HCT116 (cell line): ENCODE data around the gene FCRL2. TPM values are rescaled to one million over a fixed set of nuclear protein-coding genes. Genes with fewer than 3 reads are reported as not detected.

Source experiments
- ATAC-seq: fragments of 200-7000 bp; cut with Tn5 transposase; 2 replicates; pipeline ENCODE4 v1.9.1; 2020; ENCODE audit warnings: mild to moderate bottlenecking, moderate library complexity
- BruUV-seq: library from RNA; stranded (reverse); fragments of 400-500 nt; replicated peaks from 2 replicates; lab custom pipeline; 2021; lab: Mats Ljungman, UMichigan
- CTCF ChIA-PET: fragments of 300-600 bp; sonication (Branson Sonifier 250); formaldehyde crosslinking; loops from one replicate; lab custom pipeline; 2021; ENCODE audit warnings: antibody characterized with exemption; lab: Charles Lee
- POLR2A ChIA-PET: fragments of 300-600, 350-600 bp; sonication (Branson Sonifier 250); formaldehyde crosslinking; loops from one replicate; lab custom pipeline; 2021; ENCODE audit warnings: antibody characterized with exemption; lab: Charles Lee
- RAD21 ChIA-PET, 2 experiments: fragments of 300-600 bp; sonication (Branson Sonifier 250); formaldehyde crosslinking; loops; one replicate each; lab custom pipeline; 2023; ENCODE audit warnings: low total read pairs in 2 of 2; ENCODE audit not compliant: uncharacterized antibody in 2 of 2, unreplicated experiment in 2 of 2, low non-redundant PET in 1 of 2; lab: Charles Lee
- DNase-seq: peaks from one replicate; pipeline ENCODE4 v3.0.0-alpha.2; 2010; ENCODE audit warnings: low read depth, low spot score
- H2AFZ ChIP-seq: fragments of 200-600 bp; shearing (Covaris generic), sonication (generic); 2 replicates; pipeline ENCODE4 v1.6.1; 2017; ENCODE audit warnings: low read depth, mixed run types, mixed read lengths, antibody characterized with exemption, low read length; ENCODE audit not compliant: poor library complexity, severe bottlenecking
- H3K27ac ChIP-seq: 2 replicates; pipeline ENCODE4 v1.5.1; 2012; ENCODE audit warnings: low read depth, low read length
- H3K27me3 ChIP-seq: fragments of 200-600 bp; sonication (generic); 2 replicates; pipeline ENCODE4 v1.6.1; 2016; ENCODE audit warnings: mixed run types, low read length, mixed read lengths; ENCODE audit not compliant: insufficient read depth
- H3K36me3 ChIP-seq, 2 experiments: fragments of 200-500 bp in 1 of 2; fragments of 200-600 bp in 1 of 2; sonication (Bioruptor generic) in 1 of 2; sonication (generic) in 1 of 2; 2 replicates each; pipeline versions ENCODE4 v1.5.1 to v1.6.1; 2014 to 2016; ENCODE audit warnings: low read length in 2 of 2, inconsistent platforms in 1 of 2, mixed read lengths in 1 of 2, mixed run types in 1 of 2; ENCODE audit not compliant: insufficient read depth in 2 of 2, control insufficient read depth in 1 of 2
- H3K4me1 ChIP-seq, 2 experiments: fragments of 200-600 bp in 1 of 2; sonication (generic) in 1 of 2; 2 replicates each; pipeline versions ENCODE4 v1.5.1 to v1.6.1; 2012 to 2017; ENCODE audit warnings: low read length in 2 of 2, inconsistent platforms in 1 of 2, mild to moderate bottlenecking in 1 of 2, mixed read lengths in 1 of 2, mixed run types in 1 of 2, moderate library complexity in 1 of 2; ENCODE audit not compliant: insufficient read depth in 2 of 2, control insufficient read depth in 1 of 2
- H3K4me2 ChIP-seq: fragments of 200-600 bp; sonication (generic); 2 replicates; pipeline ENCODE4 v1.6.1; 2017; ENCODE audit warnings: mixed run types, low read length, mixed read lengths
- H3K4me3 ChIP-seq, 2 experiments: fragments of 200-600 bp in 1 of 2; sonication (generic) in 1 of 2; replicated peaks in 1 of 2; 2 replicates each; pipeline ENCODE4 v1.5.1; 2011 to 2016; ENCODE audit warnings: low read length in 2 of 2, control low read depth in 1 of 2, low read depth in 1 of 2, mild to moderate bottlenecking in 1 of 2, mixed read lengths in 1 of 2, mixed run types in 1 of 2
- H3K79me2 ChIP-seq: fragments of 200-600 bp; sonication (generic); 2 replicates; pipeline ENCODE4 v1.6.1; 2017; ENCODE audit warnings: mild to moderate bottlenecking, mixed run types, low read length, moderate library complexity, mixed read lengths; ENCODE audit not compliant: insufficient read depth
- H3K9ac ChIP-seq: fragments of 200-600 bp; sonication (generic); 2 replicates; pipeline ENCODE4 v1.6.1; 2016; ENCODE audit warnings: low read length, mixed read lengths
- H3K9me2 ChIP-seq: fragments of 200-600 bp; sonication (generic), shearing (Covaris generic); 2 replicates; pipeline ENCODE4 v1.6.1; 2017; ENCODE audit warnings: mixed run types, mild to moderate bottlenecking, moderate library complexity; ENCODE audit not compliant: insufficient read depth
- H3K9me3 ChIP-seq, 2 experiments: fragments of 200-500 bp in 1 of 2; fragments of 200-600 bp in 1 of 2; sonication (Bioruptor generic) in 1 of 2; sonication (generic) in 1 of 2; 2 replicates each; pipeline ENCODE4 v1.6.1; 2014 to 2017; ENCODE audit warnings: low read length in 2 of 2, mixed read lengths in 2 of 2, inconsistent platforms in 1 of 2, low read depth in 1 of 2, mild to moderate bottlenecking in 1 of 2, mixed run types in 1 of 2, moderate library complexity in 1 of 2; ENCODE audit not compliant: control insufficient read depth in 1 of 2, insufficient read depth in 1 of 2
- H4K20me1 ChIP-seq: fragments of 200-600 bp; sonication (generic), shearing (Covaris generic); 2 replicates; pipeline ENCODE4 v1.6.1; 2017; ENCODE audit warnings: mixed run types, mild to moderate bottlenecking, moderate library complexity; ENCODE audit not compliant: insufficient read depth
- CBX3 ChIP-seq: IDR thresholded peaks from 2 replicates; pipeline ENCODE4 v1.6.1; 2012; ENCODE audit warnings: low read depth
- CEBPB ChIP-seq: IDR thresholded peaks from 2 replicates; pipeline ENCODE4 v1.6.1; 2012; ENCODE audit warnings: low read depth
- ELF1 ChIP-seq: IDR thresholded peaks from 2 replicates; pipeline ENCODE4 v1.6.1; 2012; ENCODE audit warnings: low read depth, borderline replicate concordance
- EZH2 ChIP-seq: fragments of 200-600 bp; sonication (generic); IDR thresholded peaks from 2 replicates; pipeline ENCODE4 v1.6.1; 2017; ENCODE audit warnings: antibody characterized with exemption, mixed run types
- FOSL1 ChIP-seq: IDR thresholded peaks from 2 replicates; pipeline ENCODE4 v1.6.1; 2012; ENCODE audit warnings: low read depth
- JUND ChIP-seq: IDR thresholded peaks from 2 replicates; pipeline ENCODE4 v1.6.1; 2012
- POLR2A ChIP-seq: IDR thresholded peaks from 2 replicates; pipeline ENCODE4 v1.7.0; 2011; ENCODE audit warnings: borderline replicate concordance; ENCODE audit not compliant: insufficient read depth, insufficient read length; ENCODE audit errors: extremely low read depth
- REST ChIP-seq: IDR thresholded peaks from 2 replicates; pipeline ENCODE4 v1.6.1; 2012; ENCODE audit warnings: low read depth
- SIN3A ChIP-seq: IDR thresholded peaks from 2 replicates; pipeline ENCODE4 v1.6.1; 2012; ENCODE audit warnings: low read depth
- SP1 ChIP-seq: IDR thresholded peaks from 2 replicates; pipeline ENCODE4 v1.6.1; 2012; ENCODE audit warnings: low read depth
- SRF ChIP-seq: IDR thresholded peaks from 2 replicates; pipeline ENCODE4 v1.6.1; 2012; ENCODE audit warnings: low read depth
- YY1 ChIP-seq: IDR thresholded peaks from 2 replicates; pipeline ENCODE4 v1.6.1; 2011; ENCODE audit warnings: low read length, low read depth, moderate library complexity, mild to moderate bottlenecking; ENCODE audit not compliant: insufficient replicate concordance; ENCODE audit errors: extremely low read depth
- ZNF274 ChIP-seq: fragments of 200-500 bp; sonication (Bioruptor generic); IDR thresholded peaks from 2 replicates; pipeline ENCODE4 v1.6.1; 2014; ENCODE audit warnings: mild to moderate bottlenecking, low read depth, low read length, inconsistent platforms
- intact Hi-C: fragments of 100-400 bp; cut with micrococcal nuclease; formaldehyde crosslinking; loops from 2 replicates; pipeline ENCODE4 v1.10.0; 2022
- total RNA-seq: library from RNA; stranded (reverse); gene quantifications from one replicate; pipeline ENCODE4 v1.2.1, GENCODE V29; 2021; ENCODE audit not compliant: unreplicated experiment
- TF ChIP-seq, protein P1 (sequence below): IDR thresholded peaks from 2 replicates; pipeline ENCODE4 v1.6.1; 2011; ENCODE audit warnings: mild to moderate bottlenecking, low read length, moderate library complexity; ENCODE audit not compliant: insufficient replicate concordance; ENCODE audit errors: extremely low read depth
- TF ChIP-seq, protein P2 (sequence below), 3 experiments: fragments of 200-600 bp in 1 of 3; sonication (generic) in 1 of 3; IDR thresholded peaks in 2 of 3; conservative IDR thresholded peaks in 1 of 3; 2 replicates each; pipeline ENCODE4 v1.5.1; 2012 to 2017; ENCODE audit warnings: low read depth in 2 of 3, low read length in 2 of 3, antibody characterized with exemption in 1 of 3, borderline replicate concordance in 1 of 3, control low read depth in 1 of 3, mild to moderate bottlenecking in 1 of 3, mixed read lengths in 1 of 3, mixed run types in 1 of 3, moderate library complexity in 1 of 3; ENCODE audit not compliant: insufficient read depth in 1 of 3
- TF ChIP-seq, protein P3 (sequence below): IDR thresholded peaks from 2 replicates; pipeline ENCODE4 v1.6.1; 2012

FCRL2 gene
- total RNA-seq, 1 experiment from 2014 or later: not detected

DNA sequence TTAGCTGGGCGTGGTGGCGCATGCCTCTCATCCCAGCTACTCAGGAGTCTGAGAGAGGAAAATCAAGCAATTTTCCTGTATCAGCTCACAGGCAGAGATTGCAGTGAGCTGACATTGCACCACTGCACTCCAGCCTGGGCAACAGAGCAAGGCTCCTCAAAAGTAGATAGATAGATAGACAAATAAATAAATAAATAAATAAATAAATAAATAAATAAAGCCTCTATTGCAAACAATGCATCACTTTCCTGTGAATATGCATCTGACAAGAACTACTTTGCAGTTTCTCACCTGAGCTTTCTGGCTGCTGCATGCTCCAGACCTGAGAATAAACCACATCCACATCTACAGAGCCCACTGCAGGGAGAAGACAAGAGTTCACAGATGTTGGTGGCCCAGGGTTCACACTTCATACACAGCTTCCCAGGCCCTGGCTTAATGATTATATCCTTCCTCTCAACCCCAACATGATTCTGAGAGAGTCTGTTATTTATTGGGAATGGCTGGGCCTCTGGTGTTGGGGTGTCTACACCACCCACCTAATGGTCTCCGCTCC lies 28.6 kb downstream of the FCRL2 start:
- ChIA-PET POLR2A (no interaction called here), CTCF (no interaction called here), RAD21 (no interaction called here)
- Histone ChIP-seq H4K20me1 (no peaks in the 10 kb centered on the region), H3K4me3 (no peak overlapping the region), H2AFZ (no peak overlapping the region), H3K79me2 (no peaks in the 10 kb centered on the region), H3K4me1 (no peaks in the 10 kb centered on the region), H3K36me3 (no peaks in the 10 kb centered on the region), H3K4me2 (no peak overlapping the region), H3K27me3 (peaks cover 13% of the 10 kb centered on the region), H3K9me3 (no peaks in the 10 kb centered on the region), H3K27ac (no peak overlapping the region), H3K9me2 (no peaks in the 10 kb centered on the region), H3K9ac (no peak overlapping the region)
- no peak for TF ChIP-seq EZH2
- TF ChIP-seq ELF1: no peak
- TF ChIP-seq, protein P1, sequence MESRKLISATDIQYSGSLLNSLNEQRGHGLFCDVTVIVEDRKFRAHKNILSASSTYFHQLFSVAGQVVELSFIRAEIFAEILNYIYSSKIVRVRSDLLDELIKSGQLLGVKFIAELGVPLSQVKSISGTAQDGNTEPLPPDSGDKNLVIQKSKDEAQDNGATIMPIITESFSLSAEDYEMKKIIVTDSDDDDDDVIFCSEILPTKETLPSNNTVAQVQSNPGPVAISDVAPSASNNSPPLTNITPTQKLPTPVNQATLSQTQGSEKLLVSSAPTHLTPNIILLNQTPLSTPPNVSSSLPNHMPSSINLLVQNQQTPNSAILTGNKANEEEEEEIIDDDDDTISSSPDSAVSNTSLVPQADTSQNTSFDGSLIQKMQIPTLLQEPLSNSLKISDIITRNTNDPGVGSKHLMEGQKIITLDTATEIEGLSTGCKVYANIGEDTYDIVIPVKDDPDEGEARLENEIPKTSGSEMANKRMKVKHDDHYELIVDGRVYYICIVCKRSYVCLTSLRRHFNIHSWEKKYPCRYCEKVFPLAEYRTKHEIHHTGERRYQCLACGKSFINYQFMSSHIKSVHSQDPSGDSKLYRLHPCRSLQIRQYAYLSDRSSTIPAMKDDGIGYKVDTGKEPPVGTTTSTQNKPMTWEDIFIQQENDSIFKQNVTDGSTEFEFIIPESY: no peak
- TF ChIP-seq, protein P2, sequence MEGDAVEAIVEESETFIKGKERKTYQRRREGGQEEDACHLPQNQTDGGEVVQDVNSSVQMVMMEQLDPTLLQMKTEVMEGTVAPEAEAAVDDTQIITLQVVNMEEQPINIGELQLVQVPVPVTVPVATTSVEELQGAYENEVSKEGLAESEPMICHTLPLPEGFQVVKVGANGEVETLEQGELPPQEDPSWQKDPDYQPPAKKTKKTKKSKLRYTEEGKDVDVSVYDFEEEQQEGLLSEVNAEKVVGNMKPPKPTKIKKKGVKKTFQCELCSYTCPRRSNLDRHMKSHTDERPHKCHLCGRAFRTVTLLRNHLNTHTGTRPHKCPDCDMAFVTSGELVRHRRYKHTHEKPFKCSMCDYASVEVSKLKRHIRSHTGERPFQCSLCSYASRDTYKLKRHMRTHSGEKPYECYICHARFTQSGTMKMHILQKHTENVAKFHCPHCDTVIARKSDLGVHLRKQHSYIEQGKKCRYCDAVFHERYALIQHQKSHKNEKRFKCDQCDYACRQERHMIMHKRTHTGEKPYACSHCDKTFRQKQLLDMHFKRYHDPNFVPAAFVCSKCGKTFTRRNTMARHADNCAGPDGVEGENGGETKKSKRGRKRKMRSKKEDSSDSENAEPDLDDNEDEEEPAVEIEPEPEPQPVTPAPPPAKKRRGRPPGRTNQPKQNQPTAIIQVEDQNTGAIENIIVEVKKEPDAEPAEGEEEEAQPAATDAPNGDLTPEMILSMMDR (IDR thresholded peaks at IDR 0.05 in 2 of 3, conservative IDR thresholded peaks at IDR 0.05 in 1 of 3; ENCODE audit: borderline replicate concordance in 1 of 3, insufficient read depth in 1 of 3, low read depth in 2 of 3, low read length in 2 of 3): no peak
- no peak for TF ChIP-seq SRF
- TF ChIP-seq REST: no peak
- no peak for TF ChIP-seq CBX3
- no peak for TF ChIP-seq YY1
- no peak for TF ChIP-seq POLR2A
- TF ChIP-seq JUND: no peak
- TF ChIP-seq FOSL1: no peak
- TF ChIP-seq, protein P3, sequence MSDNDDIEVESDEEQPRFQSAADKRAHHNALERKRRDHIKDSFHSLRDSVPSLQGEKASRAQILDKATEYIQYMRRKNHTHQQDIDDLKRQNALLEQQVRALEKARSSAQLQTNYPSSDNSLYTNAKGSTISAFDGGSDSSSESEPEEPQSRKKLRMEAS: no peak
- no peak for TF ChIP-seq ZNF274
- no peak for TF ChIP-seq SIN3A
- no peak for TF ChIP-seq CEBPB
- no peak for TF ChIP-seq SP1
- DNase-seq: no peak
- intact Hi-C loops: no loop called here
- no TSS peak for BruUV-seq
- ATAC-seq: no peak
